Gastrocnemius medialis (tissue), 4 donors: ENCODE results near the gene PRSS2. TPM values are rescaled to one million over a fixed set of nuclear protein-coding genes. Genes with fewer than 3 reads are reported as not detected.

ENCODE experiments used
- ATAC-seq, 2 donors: fragments of 150-250 bp; one replicate each; pipeline ENCODE4 v1.9.1; 2016
- DNase-seq, 2 donors: peaks; one replicate each; pipeline ENCODE4 v3.0.0-alpha.2; 2019
- H3K27ac ChIP-seq, 4 donors: fragments of 200-600 bp; sonication (generic); 1 replicate in 1 of 4; 2 replicates in 3 of 4; pipeline ENCODE4 v1.5.1; 2016 to 2018; ENCODE audit warnings: mild to moderate bottlenecking in 2 of 4, moderate library complexity in 1 of 4
- H3K27me3 ChIP-seq, 3 donors: fragments of 200-600 bp; sonication (generic) in 2 of 3; 1 replicate in 1 of 3; 2 replicates in 2 of 3; pipeline versions ENCODE4 v1.5.1 to v1.6.0; 2016 to 2019; ENCODE audit warnings: mild to moderate bottlenecking in 1 of 3, moderate library complexity in 1 of 3
- H3K36me3 ChIP-seq, 2 donors: fragments of 200-600 bp; sonication (generic) in 1 of 2; one replicate each; pipeline ENCODE4 v1.5.1; 2017 to 2018
- H3K4me1 ChIP-seq, 2 donors: fragments of 200-600 bp; sonication (generic) in 1 of 2; one replicate each; pipeline ENCODE4 v1.5.1; 2016 to 2017; ENCODE audit warnings: mild to moderate bottlenecking in 2 of 2
- H3K4me3 ChIP-seq, 4 donors: fragments of 200-600 bp; sonication (generic) in 3 of 4; 1 replicate in 1 of 4; 2 replicates in 3 of 4; pipeline ENCODE4 v1.5.1; 2016 to 2019; ENCODE audit warnings: mild to moderate bottlenecking in 2 of 4
- H3K9me3 ChIP-seq, 3 donors: fragments of 200-600 bp; sonication (generic) in 2 of 3; 1 replicate in 1 of 3; 2 replicates in 2 of 3; pipeline ENCODE4 v1.5.1; 2016 to 2019
- POLR2A ChIP-seq, 2 donors: fragments of 450-650 bp; IDR thresholded peaks; one replicate each; pipeline ENCODE4 v1.6.1; 2017; ENCODE audit warnings: antibody characterized with exemption in 2 of 2, mild to moderate bottlenecking in 2 of 2, moderate library complexity in 2 of 2
- in situ Hi-C, 4 donors: fragments of 200-750 bp; cut with MboI; loops; one replicate each; pipeline versions ENCODE4 v1.15.0 to v1.8.0; 2017; ENCODE audit warnings: low sequenced_read_pairs in 4 of 4
- intact Hi-C: fragments of 100-400 bp; cut with DNase I; formaldehyde crosslinking; loops from one replicate; pipeline ENCODE4 v1.15.1; 2023; ENCODE audit warnings: low total_unique reads
- total RNA-seq, 4 donors: library from RNA; depleted of rRNA; stranded (reverse); fragments of >200 nt; gene quantifications; one replicate each; pipeline versions ENCODE4 v1.1.0 to v1.2.3, GENCODE V29; 2016
- TF ChIP-seq, protein P1 (sequence below), 5 experiments: fragments of 450-650 bp in 3 of 5; fragments of 200-600 bp in 2 of 5; sonication (generic) in 2 of 5; IDR thresholded peaks in 4 of 5; conservative IDR thresholded peaks in 1 of 5; 1 replicate in 4 of 5; 2 replicates in 1 of 5; pipeline ENCODE4 v1.5.1; 2016 to 2019; ENCODE audit warnings: antibody characterized with exemption in 5 of 5, mild to moderate bottlenecking in 3 of 5, moderate library complexity in 3 of 5

Gene PRSS2
- total RNA-seq, 4 donors from 2014 or later = not detected

DNA sequence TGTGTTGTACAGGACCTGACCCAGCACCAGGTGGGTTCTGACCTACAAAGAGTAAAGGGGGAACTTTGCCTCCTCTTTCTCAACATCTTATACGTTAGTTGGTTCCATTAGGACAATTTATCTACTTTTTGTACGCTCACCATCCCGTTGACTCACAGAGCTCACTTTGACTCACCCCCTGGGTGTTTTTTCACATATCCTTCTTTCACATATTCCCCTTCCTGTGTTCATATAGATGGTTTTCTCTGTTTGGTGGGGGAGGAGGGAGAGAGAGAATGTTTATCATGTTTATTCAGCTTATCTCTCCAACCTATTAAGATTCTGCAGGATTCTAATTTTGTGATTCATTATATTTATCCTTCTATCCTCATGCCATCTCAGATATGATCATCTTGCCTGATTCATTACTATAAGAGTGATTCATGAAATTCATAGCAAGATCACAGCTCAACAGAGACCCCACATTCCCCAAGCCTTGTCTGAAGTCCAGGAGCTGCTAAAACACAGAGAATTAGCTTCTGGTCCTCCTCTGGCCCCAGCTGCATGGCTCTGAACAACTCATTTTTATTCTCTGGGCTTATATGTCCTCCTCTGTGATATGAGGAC lies 37.2 kb downstream of the PRSS2 start:
- TF ChIP-seq, protein P1, sequence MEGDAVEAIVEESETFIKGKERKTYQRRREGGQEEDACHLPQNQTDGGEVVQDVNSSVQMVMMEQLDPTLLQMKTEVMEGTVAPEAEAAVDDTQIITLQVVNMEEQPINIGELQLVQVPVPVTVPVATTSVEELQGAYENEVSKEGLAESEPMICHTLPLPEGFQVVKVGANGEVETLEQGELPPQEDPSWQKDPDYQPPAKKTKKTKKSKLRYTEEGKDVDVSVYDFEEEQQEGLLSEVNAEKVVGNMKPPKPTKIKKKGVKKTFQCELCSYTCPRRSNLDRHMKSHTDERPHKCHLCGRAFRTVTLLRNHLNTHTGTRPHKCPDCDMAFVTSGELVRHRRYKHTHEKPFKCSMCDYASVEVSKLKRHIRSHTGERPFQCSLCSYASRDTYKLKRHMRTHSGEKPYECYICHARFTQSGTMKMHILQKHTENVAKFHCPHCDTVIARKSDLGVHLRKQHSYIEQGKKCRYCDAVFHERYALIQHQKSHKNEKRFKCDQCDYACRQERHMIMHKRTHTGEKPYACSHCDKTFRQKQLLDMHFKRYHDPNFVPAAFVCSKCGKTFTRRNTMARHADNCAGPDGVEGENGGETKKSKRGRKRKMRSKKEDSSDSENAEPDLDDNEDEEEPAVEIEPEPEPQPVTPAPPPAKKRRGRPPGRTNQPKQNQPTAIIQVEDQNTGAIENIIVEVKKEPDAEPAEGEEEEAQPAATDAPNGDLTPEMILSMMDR (IDR thresholded peaks at IDR 0.05 in 4 of 5, conservative IDR thresholded peaks at IDR 0.05 in 1 of 5) = no peak
- no peak for TF ChIP-seq POLR2A (IDR thresholded peaks at IDR 0.05)
- H3K27me3 ChIP-seq = no peaks in the 10 kb centered on the region
- DNase-seq = no peak
- in situ Hi-C loops (no loop called here), intact Hi-C loops (no loop called here)
- no peak overlapping the region for H3K27ac ChIP-seq
- no peak for ATAC-seq
- no peaks in the 10 kb centered on the region for H3K36me3 ChIP-seq
- H3K4me1 ChIP-seq = no peaks in the 10 kb centered on the region
- no peak overlapping the region for H3K4me3 ChIP-seq
- H3K9me3 ChIP-seq = no peaks in the 10 kb centered on the region

DNA sequence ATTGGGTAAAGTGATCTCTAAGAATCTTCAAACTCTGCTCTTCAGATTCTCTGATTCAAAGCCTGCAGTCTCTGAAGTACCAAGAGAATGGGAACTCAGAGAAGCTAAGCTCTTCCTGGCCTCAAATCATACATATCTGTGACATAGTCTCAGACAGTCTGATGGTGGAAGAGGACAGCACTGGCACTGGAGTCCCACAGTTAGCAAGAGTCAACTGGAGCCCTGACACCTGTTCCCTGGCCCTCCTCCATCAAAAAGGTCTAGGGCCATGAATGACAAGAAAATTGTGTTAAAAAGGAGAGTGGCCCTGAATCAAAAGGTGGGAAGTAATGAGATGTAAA lies 37.7 kb downstream of the PRSS2 start:
- no peaks in the 10 kb centered on the region for H3K9me3 ChIP-seq
- H3K4me3 ChIP-seq = no peak overlapping the region
- TF ChIP-seq, protein P1 (IDR thresholded peaks at IDR 0.05 in 4 of 5, conservative IDR thresholded peaks at IDR 0.05 in 1 of 5) = no peak
- TF ChIP-seq POLR2A (IDR thresholded peaks at IDR 0.05) = no peak
- intact Hi-C loops = no loop called here
- in situ Hi-C loops = no loop called here
- H3K36me3 ChIP-seq = no peaks in the 10 kb centered on the region
- no peaks in the 10 kb centered on the region for H3K4me1 ChIP-seq
- DNase-seq (no peak), ATAC-seq (no peak)
- no peaks in the 10 kb centered on the region for H3K27me3 ChIP-seq
- H3K27ac ChIP-seq = no peak overlapping the region

DNA sequence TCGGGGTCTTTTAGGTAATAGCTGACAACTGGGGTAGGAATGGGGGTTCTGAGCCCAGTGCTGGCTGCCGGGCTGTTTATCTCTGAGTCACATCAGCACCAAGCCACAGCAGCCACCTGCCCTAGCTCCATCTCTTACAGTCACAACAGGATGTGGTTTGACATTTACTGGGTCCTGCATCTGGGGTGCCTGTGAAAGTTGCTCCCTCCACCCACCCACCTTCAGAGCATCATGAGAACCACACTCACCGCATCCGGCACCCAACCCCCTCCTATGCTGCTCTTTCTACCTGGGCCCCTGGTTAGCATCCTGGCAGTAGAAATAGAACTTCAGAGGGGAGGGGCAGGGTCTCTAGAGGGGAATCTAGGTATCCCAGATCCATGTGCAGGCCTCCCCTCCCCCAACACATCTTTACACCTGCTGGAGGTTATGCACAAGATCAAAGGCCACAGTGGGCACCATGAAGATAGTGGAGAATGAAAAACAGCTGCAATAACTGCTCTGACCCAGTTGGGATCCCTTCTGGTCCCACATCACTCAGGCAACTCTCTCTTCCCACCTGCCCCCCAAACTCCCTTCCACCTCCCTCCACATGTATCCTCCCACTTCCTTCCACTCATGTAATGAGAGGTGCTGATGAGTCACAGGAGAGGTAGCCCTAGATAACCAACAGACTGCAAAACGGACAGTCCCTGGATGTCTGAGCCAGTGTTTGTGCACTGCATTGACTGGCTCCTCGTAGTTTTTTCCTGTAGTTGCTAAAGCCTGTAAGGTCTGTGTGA lies 38.2 kb downstream of the PRSS2 start:
- no peaks in the 10 kb centered on the region for H3K36me3 ChIP-seq
- H3K9me3 ChIP-seq = no peaks in the 10 kb centered on the region
- intact Hi-C loops (no loop called here), in situ Hi-C loops (no loop called here)
- no peak for TF ChIP-seq POLR2A (IDR thresholded peaks at IDR 0.05)
- TF ChIP-seq, protein P1 (IDR thresholded peaks at IDR 0.05 in 4 of 5, conservative IDR thresholded peaks at IDR 0.05 in 1 of 5) = no peak
- DNase-seq = peak in 1 of 2 donors; percentile 34
- H3K27me3 ChIP-seq = no peaks in the 10 kb centered on the region
- H3K27ac ChIP-seq = no peak overlapping the region
- ATAC-seq = no peak
- no peak overlapping the region for H3K4me3 ChIP-seq
- no peaks in the 10 kb centered on the region for H3K4me1 ChIP-seq

DNA sequence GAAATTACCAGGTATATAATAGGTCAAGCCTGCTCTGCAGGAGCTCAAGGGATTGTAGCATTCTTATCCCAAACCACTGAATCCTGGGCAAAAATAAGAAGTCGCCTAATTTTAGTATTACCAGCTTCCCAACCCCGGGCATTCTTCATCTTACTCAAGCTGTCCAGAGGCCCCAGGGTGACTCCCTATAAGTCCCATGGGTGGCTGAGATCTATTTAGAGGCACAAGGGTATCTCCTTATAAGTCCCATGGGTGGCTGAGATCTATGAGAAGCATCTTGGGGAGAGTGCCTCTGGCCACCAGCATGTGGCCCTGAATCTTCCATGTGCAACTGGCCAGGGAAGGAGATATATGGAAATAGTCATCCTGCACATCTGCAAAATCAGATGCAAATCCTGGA lies 38.9 kb downstream of the PRSS2 start:
- Histone ChIP-seq H3K27me3 (no peaks in the 10 kb centered on the region), H3K4me1 (no peaks in the 10 kb centered on the region), H3K27ac (no peak overlapping the region), H3K4me3 (no peak overlapping the region), H3K36me3 (no peaks in the 10 kb centered on the region), H3K9me3 (no peaks in the 10 kb centered on the region)
- TF ChIP-seq POLR2A (IDR thresholded peaks at IDR 0.05) = no peak
- TF ChIP-seq, protein P1 (IDR thresholded peaks at IDR 0.05 in 4 of 5, conservative IDR thresholded peaks at IDR 0.05 in 1 of 5) = no peak
- in situ Hi-C loops = no loop called here
- intact Hi-C loops = no loop called here
- no peak for DNase-seq
- ATAC-seq = no peak
